NB4 (cell line): ENCODE measurements around the gene ELAVL1.
"Not testable (repeated sequence)": the region's sequence is repeated elsewhere in the genome, so short reads cannot be mapped to it uniquely, and the experiment has no call there.

ENCODE experiments used
- DNase-seq: peaks from one replicate; pipeline ENCODE4 v3.0.0; 2010; ENCODE audit warnings: low read depth
- H3K4me3 ChIP-seq: one replicate; pipeline ENCODE4 v1.5.1; 2011; ENCODE audit warnings: mild to moderate bottlenecking, low read depth, low read length, moderate library complexity
- CTCF ChIP-seq: IDR thresholded peaks from one replicate; pipeline ENCODE4 v1.5.1; 2012; ENCODE audit warnings: low read depth, low read length
- MAX ChIP-seq: IDR thresholded peaks from 2 replicates; pipeline ENCODE4 v1.6.1; 2011; ENCODE audit warnings: low read depth, low read length
- MYC ChIP-seq: IDR thresholded peaks from 2 replicates; pipeline ENCODE4 v1.6.1; 2011; ENCODE audit warnings: low read depth, low read length
- POLR2A ChIP-seq: IDR thresholded peaks from 2 replicates; pipeline ENCODE4 v1.6.1; 2011; ENCODE audit warnings: mild to moderate bottlenecking; ENCODE audit not compliant: insufficient read length; ENCODE audit errors: extremely low read depth

ELAVL1 gene

GRCh38 chr19:8038815-8039214 is 33.4 kb upstream of the ELAVL1 start:
- H3K4me3 ChIP-seq, result no peak overlapping the region
- TF ChIP-seq POLR2A, result no peak
- no peak for TF ChIP-seq CTCF
- TF ChIP-seq MYC, result no peak
- no peak for TF ChIP-seq MAX
- DNase-seq, result no peak

- TF ChIP-seq POLR2A, result no peak
- TF ChIP-seq MAX, result no peak
- TF ChIP-seq CTCF, result no peak
- no peak for TF ChIP-seq MYC
- H3K4me3 ChIP-seq, result no peak overlapping the region
- DNase-seq, result no peak
These were observed 31.1 kb upstream of the ELAVL1 start for GRCh38 chr19:8036434-8037099.

- DNase-seq, result no peak
- TF ChIP-seq CTCF (no peak), POLR2A (no peak), MAX (no peak), MYC (no peak)
- H3K4me3 ChIP-seq, result no peak overlapping the region
These were observed 28.7 kb upstream of the ELAVL1 start for GRCh38 chr19:8034178-8034525.

- not testable (repeated sequence) for H3K4me3 ChIP-seq, DNase-seq
These were observed 28.1 kb upstream of the ELAVL1 start for GRCh38 chr19:8033287-8034177.

- TF ChIP-seq CTCF (no peak), MYC (no peak), POLR2A (no peak), MAX (no peak)
- no peak overlapping the region for H3K4me3 ChIP-seq
- no peak for DNase-seq
These were observed 25.5 kb upstream of the ELAVL1 start for GRCh38 chr19:8030960-8031359.

- no peak for DNase-seq
- TF ChIP-seq MYC (no peak), MAX (no peak), CTCF (no peak), POLR2A (no peak)
- no peak overlapping the region for H3K4me3 ChIP-seq
These were observed 23.6 kb upstream of the ELAVL1 start for GRCh38 chr19:8028951-8029491.
